HG03378 (cell line): ENCODE results near the gene SYTL2.
"Not testable (repeated sequence)": the region's sequence is repeated elsewhere in the genome, so short reads cannot be mapped to it uniquely, and the experiment has no call there.

Experiments
- ATAC-seq: cut with Tn5 transposase; IDR thresholded peaks from one replicate; pipeline ENCODE4 v1.9.1; 2021; ENCODE audit warnings: mild to moderate bottlenecking, moderate library complexity; ENCODE audit not compliant: unreplicated experiment

Gene SYTL2

GRCh38 chr11:85795712-85796487, 15.0 kb downstream of the SYTL2 start:
- ATAC-seq: no peak

GRCh38 chr11:85791409-85791990, 19.4 kb downstream of the SYTL2 start:
- no peak for ATAC-seq

- ATAC-seq: no peak
These were observed 22.9 kb downstream of the SYTL2 start for GRCh38 chr11:85787809-85788760.

- ATAC-seq: peak; percentile 73
These were observed 23.8 kb downstream of the SYTL2 start for GRCh38 chr11:85787168-85787567.

- ATAC-seq: no peak
These were observed 26.3 kb downstream of the SYTL2 start for GRCh38 chr11:85784480-85785265.

GRCh38 chr11:85783758-85784157, 27.2 kb downstream of the SYTL2 start:
- no peak for ATAC-seq

- not testable (repeated sequence) for ATAC-seq
These were observed 30.0 kb downstream of the SYTL2 start for GRCh38 chr11:85780780-85781517.

GRCh38 chr11:85779956-85780640, 30.8 kb downstream of the SYTL2 start:
- no peak for ATAC-seq

- ATAC-seq: not testable (repeated sequence)
These were observed 33.4 kb downstream of the SYTL2 start for GRCh38 chr11:85777603-85777972.

- ATAC-seq: no peak
These were observed 33.9 kb downstream of the SYTL2 start for GRCh38 chr11:85776951-85777602.

- no peak for ATAC-seq
These were observed 36.5 kb downstream of the SYTL2 start for GRCh38 chr11:85774256-85775101.

GRCh38 chr11:85772695-85773094, 38.2 kb downstream of the SYTL2 start:
- no peak for ATAC-seq

- ATAC-seq: no peak
These were observed 39.4 kb downstream of the SYTL2 start for GRCh38 chr11:85771568-85771967.

- no peak for ATAC-seq
These were observed 41.2 kb downstream of the SYTL2 start for GRCh38 chr11:85769771-85770170.

GRCh38 chr11:85768473-85769146, 42.3 kb downstream of the SYTL2 start:
- no peak for ATAC-seq

GRCh38 chr11:85767246-85767945, 43.5 kb downstream of the SYTL2 start:
- no peak for ATAC-seq

GRCh38 chr11:85766721-85767161, 44.2 kb downstream of the SYTL2 start:
- ATAC-seq: no peak
